ENCODE measurements around the gene ST7. TPM values are rescaled to one million over a fixed set of nuclear protein-coding genes. Genes with fewer than 3 reads are reported as not detected.

ST7 gene
- total and polyA plus RNA-seq, 2 donors (not counting 1 experiment from before 2014, with no cell fraction given), result 20.0 to 28.6 TPM

DNA sequence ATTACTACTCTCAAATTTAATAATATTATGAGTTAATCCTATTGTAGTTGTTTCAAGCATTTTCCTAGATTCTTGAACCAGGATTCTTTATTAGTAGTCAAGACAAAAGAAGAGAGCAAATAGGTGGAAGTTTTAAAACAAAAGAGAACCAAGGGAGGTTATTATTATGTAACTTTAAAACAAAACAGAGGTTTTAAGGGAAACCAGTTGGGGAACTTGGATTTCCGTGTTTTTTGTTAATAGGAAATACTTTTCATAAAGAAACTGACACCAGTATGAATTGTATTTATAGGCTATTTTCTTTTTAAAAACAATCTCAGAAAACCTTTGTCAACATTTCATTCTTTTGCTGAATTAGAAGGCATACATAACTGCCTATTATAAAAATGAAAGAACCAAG is 185.7 kb downstream of the ST7 start:
- Histone ChIP-seq H3K9ac (ENCODE audit: insufficient read depth, low read length) (no peak overlapping the region), H3K4me3 (replicated peaks in 1 of 4; ENCODE audit: control extremely low read depth in 1 of 4, insufficient read depth in 1 of 4, low read depth in 3 of 4, low read length in 4 of 4) (no peak overlapping the region), H3K9me3 (ENCODE audit: control insufficient read depth, insufficient read depth, low read depth, low read length) (no peaks in the 10 kb centered on the region), H3K27ac (ENCODE audit: insufficient read depth, low read length) (no peak overlapping the region), H3K36me3 (ENCODE audit: control insufficient read depth, insufficient read depth, low read length) (peaks cover 2% of the 10 kb centered on the region), H3K4me1 (ENCODE audit: control insufficient read depth, extremely low read depth, insufficient read depth, low read length) (peaks cover 15% of the 10 kb centered on the region), H3K79me2 (ENCODE audit: control insufficient read depth, insufficient read depth, low read length) (no peaks in the 10 kb centered on the region), H3K4me2 (ENCODE audit: extremely low read depth, insufficient read depth, low read length) (no peak overlapping the region), H3K27me3 (ENCODE audit: control insufficient read depth, insufficient read depth, low read length) (no peaks in the 10 kb centered on the region), H4K20me1 (ENCODE audit: control insufficient read depth, extremely low read depth, insufficient read depth, low read length) (no peaks in the 10 kb centered on the region), H2AFZ (ENCODE audit: low read length) (no peak overlapping the region)
- TF ChIP-seq, protein P1, sequence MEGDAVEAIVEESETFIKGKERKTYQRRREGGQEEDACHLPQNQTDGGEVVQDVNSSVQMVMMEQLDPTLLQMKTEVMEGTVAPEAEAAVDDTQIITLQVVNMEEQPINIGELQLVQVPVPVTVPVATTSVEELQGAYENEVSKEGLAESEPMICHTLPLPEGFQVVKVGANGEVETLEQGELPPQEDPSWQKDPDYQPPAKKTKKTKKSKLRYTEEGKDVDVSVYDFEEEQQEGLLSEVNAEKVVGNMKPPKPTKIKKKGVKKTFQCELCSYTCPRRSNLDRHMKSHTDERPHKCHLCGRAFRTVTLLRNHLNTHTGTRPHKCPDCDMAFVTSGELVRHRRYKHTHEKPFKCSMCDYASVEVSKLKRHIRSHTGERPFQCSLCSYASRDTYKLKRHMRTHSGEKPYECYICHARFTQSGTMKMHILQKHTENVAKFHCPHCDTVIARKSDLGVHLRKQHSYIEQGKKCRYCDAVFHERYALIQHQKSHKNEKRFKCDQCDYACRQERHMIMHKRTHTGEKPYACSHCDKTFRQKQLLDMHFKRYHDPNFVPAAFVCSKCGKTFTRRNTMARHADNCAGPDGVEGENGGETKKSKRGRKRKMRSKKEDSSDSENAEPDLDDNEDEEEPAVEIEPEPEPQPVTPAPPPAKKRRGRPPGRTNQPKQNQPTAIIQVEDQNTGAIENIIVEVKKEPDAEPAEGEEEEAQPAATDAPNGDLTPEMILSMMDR (conservative IDR thresholded peaks at IDR 0.05 in 1 of 2, IDR thresholded peaks at IDR 0.05 in 1 of 2; ENCODE audit: low read depth in 1 of 2, low read length in 2 of 2), result no peak
- no peak for TF ChIP-seq EZH2 (IDR thresholded peaks at IDR 0.05; ENCODE audit: low read length, missing control alignments)
- DNase-seq (ENCODE audit: low read depth in 2 of 2), result no peak

DNA sequence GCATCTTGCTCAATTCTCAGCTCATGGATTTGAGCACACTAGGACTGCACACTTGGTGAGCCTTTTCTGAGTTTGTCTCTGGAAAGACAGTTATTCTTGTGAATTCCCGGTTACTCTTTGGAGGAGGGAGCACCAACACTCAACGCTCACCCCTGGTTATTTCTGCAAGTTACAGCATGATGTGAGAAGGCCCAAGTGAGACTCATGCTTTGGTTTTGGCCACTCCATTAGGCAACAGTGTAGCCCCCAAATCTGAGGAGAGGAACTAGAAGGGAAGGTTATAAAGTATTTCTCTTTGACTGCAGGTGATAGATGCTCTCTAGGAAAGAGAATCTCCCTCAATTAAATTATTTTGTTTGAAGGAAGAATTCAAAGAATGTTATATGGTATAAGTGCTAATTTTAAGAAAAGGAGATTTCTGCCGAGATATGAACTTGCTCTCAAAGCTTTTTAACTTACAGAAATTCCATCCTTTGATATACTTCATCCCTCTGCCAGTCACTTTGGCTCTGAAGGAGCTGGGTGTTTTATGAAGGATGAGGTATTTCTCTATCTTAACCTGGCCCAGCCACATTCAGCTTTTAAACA is 186.2 kb downstream of the ST7 start:
- Histone ChIP-seq H3K9me3 (ENCODE audit: control insufficient read depth, insufficient read depth, low read depth, low read length) (no peaks in the 10 kb centered on the region), H4K20me1 (ENCODE audit: control insufficient read depth, extremely low read depth, insufficient read depth, low read length) (no peaks in the 10 kb centered on the region), H3K79me2 (ENCODE audit: control insufficient read depth, insufficient read depth, low read length) (no peaks in the 10 kb centered on the region), H3K4me1 (ENCODE audit: control insufficient read depth, extremely low read depth, insufficient read depth, low read length) (peaks cover 11% of the 10 kb centered on the region), H3K9ac (ENCODE audit: insufficient read depth, low read length) (no peak overlapping the region), H3K27ac (ENCODE audit: insufficient read depth, low read length) (no peak overlapping the region), H2AFZ (ENCODE audit: low read length) (no peak overlapping the region), H3K27me3 (ENCODE audit: control insufficient read depth, insufficient read depth, low read length) (no peaks in the 10 kb centered on the region), H3K36me3 (ENCODE audit: control insufficient read depth, insufficient read depth, low read length) (no peaks in the 10 kb centered on the region), H3K4me3 (replicated peaks in 1 of 4; ENCODE audit: control extremely low read depth in 1 of 4, insufficient read depth in 1 of 4, low read depth in 3 of 4, low read length in 4 of 4) (no peak overlapping the region), H3K4me2 (ENCODE audit: extremely low read depth, insufficient read depth, low read length) (no peak overlapping the region)
- TF ChIP-seq EZH2 (IDR thresholded peaks at IDR 0.05; ENCODE audit: low read length, missing control alignments), result no peak
- TF ChIP-seq, protein P1 (conservative IDR thresholded peaks at IDR 0.05 in 1 of 2, IDR thresholded peaks at IDR 0.05 in 1 of 2; ENCODE audit: low read depth in 1 of 2, low read length in 2 of 2), result no peak
- DNase-seq (ENCODE audit: low read depth in 2 of 2), result no peak

DNA sequence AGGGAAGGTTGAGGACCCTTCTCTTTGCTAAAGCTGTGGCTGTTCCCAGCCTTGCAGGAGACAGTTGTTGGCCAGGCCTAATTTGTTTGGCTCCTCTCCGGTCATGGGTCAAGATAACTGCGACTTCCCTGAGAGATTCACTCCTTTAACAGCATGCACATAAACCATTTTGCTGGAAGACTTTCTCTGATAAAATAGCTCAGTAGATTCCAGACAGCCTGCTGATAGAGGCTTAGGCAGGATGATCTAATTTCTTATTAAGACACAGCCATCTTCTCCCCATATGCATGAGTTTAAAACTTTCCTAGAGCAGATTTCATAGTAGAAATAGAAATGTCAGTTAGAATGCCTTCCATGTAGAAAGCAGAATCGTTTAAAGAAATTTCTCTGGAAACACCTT is 187.6 kb downstream of the ST7 start:
- Histone ChIP-seq H2AFZ (ENCODE audit: low read length) (no peak overlapping the region), H3K79me2 (ENCODE audit: control insufficient read depth, insufficient read depth, low read length) (no peaks in the 10 kb centered on the region), H3K9ac (ENCODE audit: insufficient read depth, low read length) (no peak overlapping the region), H3K4me2 (ENCODE audit: extremely low read depth, insufficient read depth, low read length) (no peak overlapping the region), H3K27ac (ENCODE audit: insufficient read depth, low read length) (no peak overlapping the region), H3K27me3 (ENCODE audit: control insufficient read depth, insufficient read depth, low read length) (no peaks in the 10 kb centered on the region), H3K36me3 (ENCODE audit: control insufficient read depth, insufficient read depth, low read length) (no peaks in the 10 kb centered on the region), H3K4me3 (replicated peaks in 1 of 4; ENCODE audit: control extremely low read depth in 1 of 4, insufficient read depth in 1 of 4, low read depth in 3 of 4, low read length in 4 of 4) (no peak overlapping the region), H3K9me3 (ENCODE audit: control insufficient read depth, insufficient read depth, low read depth, low read length) (no peaks in the 10 kb centered on the region), H3K4me1 (ENCODE audit: control insufficient read depth, extremely low read depth, insufficient read depth, low read length) (no peaks in the 10 kb centered on the region), H4K20me1 (ENCODE audit: control insufficient read depth, extremely low read depth, insufficient read depth, low read length) (no peaks in the 10 kb centered on the region)
- TF ChIP-seq, protein P1 (conservative IDR thresholded peaks at IDR 0.05 in 1 of 2, IDR thresholded peaks at IDR 0.05 in 1 of 2; ENCODE audit: low read depth in 1 of 2, low read length in 2 of 2), result no peak
- no peak for DNase-seq (ENCODE audit: low read depth in 2 of 2)

All from fibroblast of lung (primary cell).